HFF-Myc (cell line): ENCODE data around the gene MXD1.
A peak's percentile ranks its signal among the peaks of the same experiment; 100 is the strongest.
"Not testable (repeated sequence)": the region's sequence is repeated elsewhere in the genome, so short reads cannot be mapped to it uniquely, and the experiment has no call there.

ENCODE experiments used
- DNase-seq: peaks from one replicate; pipeline ENCODE4 v3.0.0-alpha.2; 2011; ENCODE audit warnings: low read depth; ENCODE audit errors: extremely low read depth
- H3K4me3 ChIP-seq: replicated peaks from 2 replicates; pipeline ENCODE4 v1.5.1; 2011; ENCODE audit warnings: low read depth, mild to moderate bottlenecking, control low read depth, low read length
- CTCF ChIP-seq: IDR thresholded peaks from 2 replicates; pipeline ENCODE4 v1.5.1; 2012; ENCODE audit warnings: mild to moderate bottlenecking, low read depth, low read length, control low read depth; ENCODE audit errors: missing control alignments

The MXD1 gene

GRCh38 chr2:69914950-69915945, at the start of gene MXD1:
Gene MXD1, plus strand, starts transcription at chr2:69915109. Its CDS starts 222 bp downstream, at chr2:69915331.
- no peak for TF ChIP-seq CTCF
- DNase-seq, result no peak
- H3K4me3 ChIP-seq, result peak within 1 kb of the TSS; percentile 75

- no peak for DNase-seq
- no peak for TF ChIP-seq CTCF
- no peak overlapping the region for H3K4me3 ChIP-seq
Observed at GRCh38 chr2:69888451-69888850, 26.5 kb upstream of the MXD1 start.

- no peak for DNase-seq
- TF ChIP-seq CTCF, result no peak
- no peak overlapping the region for H3K4me3 ChIP-seq
Observed at GRCh38 chr2:69889302-69889701, 25.6 kb upstream of the MXD1 start.

GRCh38 chr2:69890881-69891280, 24.0 kb upstream of the MXD1 start:
- DNase-seq, result no peak
- no peak for TF ChIP-seq CTCF
- H3K4me3 ChIP-seq, result no peak overlapping the region

- TF ChIP-seq CTCF, result peak; percentile 2
- DNase-seq, H3K4me3 ChIP-seq: not testable (repeated sequence)
Observed at GRCh38 chr2:69892838-69893424, 22.0 kb upstream of the MXD1 start.

GRCh38 chr2:69893684-69894551, 21.0 kb upstream of the MXD1 start, which contains the start of gene SNRNP27:
Gene SNRNP27, plus strand, starts transcription at chr2:69893956. Its CDS starts 29 bp downstream, at chr2:69893985.
- no peak for TF ChIP-seq CTCF
- peak; percentile 53 for DNase-seq
- H3K4me3 ChIP-seq, result peak within 1 kb of the TSS; percentile 94

- DNase-seq, result not testable (repeated sequence)
- H3K4me3 ChIP-seq, result peak overlapping the region; percentile 94
Observed at GRCh38 chr2:69894737-69895136, 20.2 kb upstream of the MXD1 start.
